ENCODE data around the gene CMPK2.
"Not testable (repeated sequence)": the region's sequence is repeated elsewhere in the genome, so short reads cannot be mapped to it uniquely, and the experiment has no call there.

CMPK2 gene, protein sequence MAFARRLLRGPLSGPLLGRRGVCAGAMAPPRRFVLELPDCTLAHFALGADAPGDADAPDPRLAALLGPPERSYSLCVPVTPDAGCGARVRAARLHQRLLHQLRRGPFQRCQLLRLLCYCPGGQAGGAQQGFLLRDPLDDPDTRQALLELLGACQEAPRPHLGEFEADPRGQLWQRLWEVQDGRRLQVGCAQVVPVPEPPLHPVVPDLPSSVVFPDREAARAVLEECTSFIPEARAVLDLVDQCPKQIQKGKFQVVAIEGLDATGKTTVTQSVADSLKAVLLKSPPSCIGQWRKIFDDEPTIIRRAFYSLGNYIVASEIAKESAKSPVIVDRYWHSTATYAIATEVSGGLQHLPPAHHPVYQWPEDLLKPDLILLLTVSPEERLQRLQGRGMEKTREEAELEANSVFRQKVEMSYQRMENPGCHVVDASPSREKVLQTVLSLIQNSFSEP

DNA sequence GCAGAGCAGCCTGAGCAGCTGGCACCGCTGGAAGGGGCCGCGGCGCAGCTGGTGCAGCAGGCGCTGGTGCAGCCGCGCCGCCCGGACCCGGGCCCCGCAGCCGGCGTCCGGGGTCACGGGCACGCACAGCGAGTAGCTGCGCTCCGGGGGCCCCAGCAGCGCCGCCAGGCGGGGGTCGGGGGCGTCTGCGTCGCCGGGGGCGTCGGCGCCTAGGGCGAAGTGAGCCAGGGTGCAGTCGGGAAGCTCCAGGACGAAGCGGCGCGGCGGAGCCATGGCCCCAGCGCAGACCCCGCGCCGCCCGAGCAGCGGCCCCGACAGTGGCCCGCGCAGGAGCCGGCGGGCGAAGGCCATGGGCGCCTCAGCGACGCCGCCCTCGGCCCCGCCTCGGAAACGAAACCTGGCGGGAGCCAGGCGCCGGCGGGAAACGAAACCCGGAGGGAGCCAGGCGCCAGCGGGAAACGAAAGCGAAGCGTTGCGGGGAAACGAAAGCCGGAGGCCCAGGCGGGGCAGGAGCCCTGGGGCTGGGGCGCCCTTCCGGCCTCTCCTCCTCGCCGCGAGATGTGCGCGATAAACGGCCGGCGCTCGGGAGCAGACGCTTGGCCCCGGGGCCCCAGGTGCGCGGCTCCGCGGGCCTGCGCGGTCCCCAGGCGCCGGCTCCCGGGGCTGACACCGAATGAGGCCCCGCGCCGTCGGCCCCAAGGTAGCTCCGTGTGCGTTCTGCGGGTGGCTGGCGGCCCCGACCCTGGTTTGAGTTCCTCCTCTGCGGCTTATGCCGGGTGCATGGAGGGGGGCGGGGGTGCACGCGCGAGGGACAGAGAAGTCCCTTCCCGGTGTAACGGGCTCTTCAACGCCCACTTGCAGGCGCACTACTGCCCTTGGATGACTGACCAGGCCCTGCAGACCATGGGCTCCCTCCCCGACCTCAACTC lies at the start of gene CMPK2:
Gene CMPK2, minus strand, starts transcription at position 562 of the 929 bp plus-strand sequence. Its CDS starts 211 bp downstream, at position 351.
- DNase-seq = peak; percentile 76 to 82

DNA sequence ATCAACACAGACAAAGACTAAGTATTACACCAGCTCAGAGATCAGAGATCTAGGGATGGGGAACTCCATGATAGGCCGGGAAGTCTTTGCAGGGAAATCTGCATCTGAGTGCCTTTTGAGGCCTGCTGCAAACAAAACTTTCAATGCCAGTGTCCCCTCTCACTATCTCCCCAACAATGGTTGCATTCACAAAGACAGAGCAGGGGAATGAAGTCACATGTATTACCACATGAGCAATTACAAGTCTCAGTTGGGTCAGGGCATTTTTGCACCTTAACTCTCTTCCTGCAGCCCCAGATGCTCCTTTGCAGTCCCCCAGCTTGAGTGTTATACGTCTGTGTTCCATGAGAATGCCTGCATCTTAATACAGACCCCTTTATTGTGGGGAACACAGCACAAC lies 49.7 kb upstream of the CMPK2 start:
- no peak for DNase-seq

DNA sequence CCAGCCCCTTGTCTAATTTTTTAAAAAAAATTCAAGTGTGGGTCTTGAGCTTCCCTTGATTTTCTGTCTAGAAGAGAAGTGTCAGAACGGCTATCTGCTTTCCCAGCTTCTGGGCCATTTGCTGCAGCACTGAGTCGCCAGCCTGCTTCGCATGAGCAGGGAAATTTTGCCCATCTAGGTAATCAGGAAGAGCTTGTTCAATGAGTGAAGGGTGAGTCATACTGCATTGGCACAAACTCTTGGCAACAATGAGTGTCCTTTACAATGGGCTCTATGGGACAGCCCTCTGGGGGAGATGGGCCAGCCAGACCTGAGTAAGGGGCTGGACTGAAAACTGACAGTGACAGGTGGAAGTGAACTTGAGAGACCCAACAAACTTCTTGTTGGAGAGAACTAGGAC lies 49.1 kb upstream of the CMPK2 start:
- DNase-seq = no peak

DNA sequence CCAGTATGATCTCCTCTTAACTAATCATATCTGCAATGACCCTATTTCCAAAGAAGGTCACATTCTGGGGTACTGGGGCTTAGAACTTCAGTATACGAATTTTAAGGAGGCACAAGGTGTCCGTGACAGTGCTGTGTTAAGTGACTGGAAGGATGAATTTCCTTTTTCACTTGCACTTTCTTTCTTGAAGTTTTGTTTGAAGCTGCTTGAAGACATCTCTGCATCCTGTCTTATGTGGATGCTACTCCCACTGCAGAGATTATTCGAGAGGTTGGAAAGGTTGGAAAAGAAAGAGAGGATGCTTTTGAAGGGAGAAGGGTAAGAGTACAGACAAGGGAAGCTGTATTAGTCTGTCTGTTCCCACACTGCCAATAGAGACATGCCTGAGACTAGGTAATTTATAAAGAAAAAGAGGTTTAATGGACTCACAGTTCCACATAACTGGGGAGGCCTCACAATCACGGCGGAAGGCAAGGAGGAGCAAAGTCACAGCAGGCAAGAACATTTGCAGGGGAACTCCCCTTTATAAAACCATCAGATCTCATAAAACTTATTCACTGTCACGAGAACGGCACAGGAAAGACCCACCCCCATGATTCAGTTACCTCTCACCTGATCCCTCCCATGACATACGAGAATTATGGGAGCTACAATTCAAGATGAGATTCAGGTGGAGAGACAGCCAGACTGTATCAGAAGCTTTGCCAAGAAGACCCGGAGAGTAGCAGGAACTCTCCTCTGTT lies 47.9 kb upstream of the CMPK2 start:
- DNase-seq = peak; percentile 54 to 57

GRCh38 chr2:6911721-6912120 lies 46.0 kb upstream of the CMPK2 start:
- DNase-seq = no peak

GRCh38 chr2:6909431-6910385 lies 44.0 kb upstream of the CMPK2 start:
- DNase-seq = no peak

GRCh38 chr2:6908291-6908690 lies 42.6 kb upstream of the CMPK2 start:
- DNase-seq = no peak

GRCh38 chr2:6906165-6906741 lies 40.5 kb upstream of the CMPK2 start:
- no peak for DNase-seq

DNA sequence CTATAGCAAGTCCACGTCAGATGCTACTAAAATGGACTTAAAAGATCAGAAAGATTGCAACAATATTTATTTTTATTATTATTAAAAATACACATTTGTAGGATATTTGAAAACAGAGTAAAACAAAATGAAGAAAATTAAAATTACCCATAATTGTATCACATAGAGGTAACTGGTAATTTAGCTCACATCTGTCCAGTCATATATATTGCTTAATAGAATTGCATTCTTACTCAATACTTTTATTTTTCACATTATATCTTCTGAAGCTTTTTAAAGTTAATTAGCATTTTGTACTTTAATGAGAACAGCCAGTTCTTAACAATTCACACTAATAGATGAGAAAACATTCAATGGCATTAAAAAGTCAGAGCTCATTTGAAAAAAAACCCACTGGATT lies 40.0 kb upstream of the CMPK2 start:
- DNase-seq = no peak

GRCh38 chr2:6902581-6902980 lies 36.9 kb upstream of the CMPK2 start:
- DNase-seq = not testable (repeated sequence)

DNA sequence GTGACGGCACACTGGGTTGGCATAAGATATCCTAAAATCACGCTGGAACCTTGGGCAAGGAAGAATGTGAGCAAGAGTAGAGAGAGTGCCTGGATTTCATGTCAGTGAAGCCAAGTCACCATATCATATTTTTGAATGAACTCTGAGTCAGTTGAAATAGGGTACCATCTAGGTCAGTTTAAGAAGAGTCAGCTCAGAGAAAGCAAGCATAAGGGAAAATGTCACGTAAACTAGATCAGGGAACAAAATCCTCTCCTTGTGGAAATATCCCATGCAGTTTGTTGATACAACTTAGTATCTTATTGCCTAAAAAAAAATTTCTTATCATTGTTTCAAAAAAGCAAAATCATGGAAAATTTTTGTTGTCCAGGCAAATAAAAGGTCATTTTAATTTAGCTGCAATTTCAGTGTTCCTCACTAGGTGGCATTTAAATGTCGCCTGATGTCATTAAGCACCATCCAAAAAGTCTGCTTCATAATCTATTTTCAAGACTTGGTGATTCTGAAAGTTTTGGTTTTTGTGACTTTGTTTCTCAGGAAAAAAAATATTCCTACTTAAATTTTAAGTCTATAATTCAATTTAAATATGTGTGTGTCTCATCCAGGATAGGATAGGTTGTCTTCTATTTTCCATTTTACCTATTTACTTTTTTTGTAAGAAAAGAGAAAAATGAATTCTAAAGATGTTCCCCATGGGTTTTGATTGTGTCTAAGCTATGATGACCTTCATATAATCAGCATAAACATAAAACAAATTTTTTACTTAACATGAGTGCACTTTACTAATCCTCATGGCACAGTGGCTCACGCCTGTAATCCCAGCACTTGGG lies 31.4 kb upstream of the CMPK2 start:
- no peak for DNase-seq

DNA sequence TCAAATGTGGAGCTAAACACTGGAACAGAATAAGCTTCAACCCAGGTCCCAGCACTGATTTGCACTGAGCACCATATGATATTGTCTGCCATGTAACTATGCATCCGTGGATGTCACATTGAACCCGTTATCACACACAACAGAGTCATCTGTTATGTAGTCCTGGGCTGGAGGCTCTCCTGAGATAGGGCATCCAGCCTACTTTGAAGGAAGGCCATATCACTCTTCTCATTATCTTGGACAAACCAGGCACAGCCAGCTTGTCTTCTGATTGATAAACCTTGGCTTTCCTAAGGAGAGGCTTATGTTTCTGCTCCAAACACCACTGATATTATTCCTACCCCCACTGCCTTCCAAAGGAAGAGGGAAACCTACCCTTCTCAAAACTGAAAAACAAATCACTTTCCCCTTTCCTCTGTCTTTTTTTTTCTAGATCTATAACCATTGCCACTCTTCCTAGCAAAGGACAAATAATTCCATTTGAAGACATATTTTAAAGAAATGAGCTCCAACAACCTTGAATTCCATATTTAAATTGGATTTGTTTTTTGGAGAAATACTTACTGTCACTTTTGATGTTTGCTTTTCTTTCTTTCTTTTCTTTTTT lies 28.3 kb upstream of the CMPK2 start:
- DNase-seq = no peak

- DNase-seq = no peak
Observed at GRCh38 chr2:6888724-6889123, 23.0 kb upstream of the CMPK2 start.

GRCh38 chr2:6887751-6888192 lies 22.1 kb upstream of the CMPK2 start:
- no peak for DNase-seq

GRCh38 chr2:6885968-6886367 lies 20.3 kb upstream of the CMPK2 start:
- DNase-seq = no peak

GRCh38 chr2:6885551-6885950 lies 19.8 kb upstream of the CMPK2 start:
- no peak for DNase-seq

GRCh38 chr2:6883448-6884122 lies 17.9 kb upstream of the CMPK2 start:
- DNase-seq = no peak

- DNase-seq = no peak
Observed at GRCh38 chr2:6881516-6881915, 15.8 kb upstream of the CMPK2 start.

- no peak for DNase-seq
Observed at GRCh38 chr2:6881046-6881445, 15.3 kb upstream of the CMPK2 start.

All from stimulated activated CD4-positive, alpha-beta T cell treated with anti-CD3 and anti-CD28 coated beads, Interleukin-2, amount 100 ng/mL, for 24 hours (primary cell).